Thyroid gland (tissue), 4 donors: ENCODE data around the gene PTGFRN. TPM values are rescaled to one million over a fixed set of nuclear protein-coding genes. Genes with fewer than 3 reads are reported as not detected.

ENCODE experiments used
- DNase-seq, 2 donors: peaks; one replicate each; pipeline ENCODE4 v3.0.0-alpha.2; 2019
- H3K27ac ChIP-seq, 3 donors: fragments of 200-600 bp; sonication (generic); 1 replicate in 2 of 3; 2 replicates in 1 of 3; pipeline ENCODE4 v1.5.1; 2016 to 2019; ENCODE audit warnings: mild to moderate bottlenecking in 1 of 3, moderate library complexity in 1 of 3
- H3K27me3 ChIP-seq: fragments of 200-600 bp; sonication (generic); one replicate; pipeline ENCODE4 v1.5.1; 2019
- H3K36me3 ChIP-seq, 2 donors: fragments of 200-600 bp; sonication (generic); one replicate each; pipeline ENCODE4 v1.5.1; 2016 to 2019
- H3K4me1 ChIP-seq, 2 donors: fragments of 200-600 bp; sonication (generic); one replicate each; pipeline ENCODE4 v1.5.1; 2017 to 2019
- H3K4me3 ChIP-seq, 3 donors: fragments of 200-600 bp; sonication (generic); replicated peaks in 1 of 3; 1 replicate in 2 of 3; 2 replicates in 1 of 3; pipeline ENCODE4 v1.5.1; 2016; ENCODE audit warnings: mild to moderate bottlenecking in 1 of 3
- H3K9me3 ChIP-seq: fragments of 200-600 bp; sonication (generic); one replicate; pipeline ENCODE4 v1.5.1; 2017
- CTCF ChIP-seq, 6 experiments: fragments of 200-600 bp in 3 of 6; fragments of 450-650 bp in 3 of 6; sonication (generic) in 3 of 6; IDR thresholded peaks; one replicate each; pipeline ENCODE4 v1.5.1; 2016 to 2019; ENCODE audit warnings: antibody characterized with exemption in 6 of 6, mild to moderate bottlenecking in 2 of 6, inconsistent platforms in 1 of 6, moderate library complexity in 1 of 6
- POLR2A ChIP-seq, 2 donors: fragments of 450-650 bp; IDR thresholded peaks; one replicate each; pipeline ENCODE4 v1.6.1; 2017; ENCODE audit warnings: antibody characterized with exemption in 2 of 2, mild to moderate bottlenecking in 2 of 2, moderate library complexity in 1 of 2
- WGBS, 2 donors: methylation state at CpG; one replicate each; pipeline ENCODE4 v1.1.5; 2017; 5-methylcytosine and 5-hydroxymethylcytosine counted together
- intact Hi-C: fragments of 100-400 bp; cut with DNase I; formaldehyde crosslinking; loops from one replicate; pipeline ENCODE4 v1.15.1; 2023
- total RNA-seq, 4 donors: library from RNA; depleted of rRNA; stranded (reverse); fragments of >200 nt; gene quantifications; one replicate each; pipeline ENCODE4 v1.2.3, GENCODE V29; 2016

The PTGFRN gene
- total RNA-seq, 4 donors from 2014 or later, result 18.7 to 38.7 (median 27.6) TPM

- Histone ChIP-seq H3K4me1 (peaks cover 0 to 8% of the 10 kb centered on the region in 2 donors), H3K27ac (no peak overlapping the region), H3K4me3 (no peak overlapping the region), H3K36me3 (no peaks in the 10 kb centered on the region), H3K27me3 (no peaks in the 10 kb centered on the region), H3K9me3 (no peaks in the 10 kb centered on the region)
- DNase-seq, result no peak
- 93% methylated on average over 6 of the region's 6 CpGs for WGBS, 2 donors
- TF ChIP-seq POLR2A (IDR thresholded peaks at IDR 0.05) (no peak), CTCF (IDR thresholded peaks at IDR 0.05) (no peak)
- intact Hi-C loops, result no loop called here
Observed at GRCh38 chr1:116921301-116921885, 11.7 kb downstream of the PTGFRN start.

GRCh38 chr1:116921937-116922336, 12.2 kb downstream of the PTGFRN start:
- intact Hi-C loops, result no loop called here
- Histone ChIP-seq H3K27me3 (no peaks in the 10 kb centered on the region), H3K9me3 (no peaks in the 10 kb centered on the region), H3K4me3 (no peak overlapping the region), H3K4me1 (peaks cover 0 to 8% of the 10 kb centered on the region in 2 donors), H3K27ac (no peak overlapping the region), H3K36me3 (no peaks in the 10 kb centered on the region)
- 90 to 97% methylated on average over 5 of the region's 5 CpGs for WGBS, 2 donors
- no peak for DNase-seq
- TF ChIP-seq POLR2A (IDR thresholded peaks at IDR 0.05) (no peak), CTCF (IDR thresholded peaks at IDR 0.05) (no peak)

- Histone ChIP-seq H3K4me3 (no peak overlapping the region), H3K27me3 (no peaks in the 10 kb centered on the region), H3K27ac (no peak overlapping the region), H3K4me1 (peaks cover 0 to 8% of the 10 kb centered on the region in 2 donors), H3K9me3 (no peaks in the 10 kb centered on the region), H3K36me3 (no peaks in the 10 kb centered on the region)
- intact Hi-C loops, result no loop called here
- no peak for TF ChIP-seq CTCF (IDR thresholded peaks at IDR 0.05)
- no peak for TF ChIP-seq POLR2A (IDR thresholded peaks at IDR 0.05)
- DNase-seq, result no peak
- 85 to 87% methylated on average over 8 of the region's 8 CpGs for WGBS, 2 donors
Observed at GRCh38 chr1:116923421-116923820, 13.7 kb downstream of the PTGFRN start.

GRCh38 chr1:116927049-116927798, 17.5 kb downstream of the PTGFRN start:
- no peak for TF ChIP-seq POLR2A (IDR thresholded peaks at IDR 0.05)
- no peak for TF ChIP-seq CTCF (IDR thresholded peaks at IDR 0.05)
- no peaks in the 10 kb centered on the region for H3K27me3 ChIP-seq
- no peaks in the 10 kb centered on the region for H3K9me3 ChIP-seq
- intact Hi-C loops, result no loop called here
- 89 to 92% methylated on average over 6 of the region's 6 CpGs for WGBS, 2 donors
- no peak overlapping the region for H3K27ac ChIP-seq
- no peak for DNase-seq
- H3K4me3 ChIP-seq, result no peak overlapping the region
- no peaks in the 10 kb centered on the region for H3K4me1 ChIP-seq
- H3K36me3 ChIP-seq, result no peaks in the 10 kb centered on the region

GRCh38 chr1:116929961-116930592, 20.4 kb downstream of the PTGFRN start:
- WGBS, 2 donors, result 92 to 93% methylated on average over 5 of the region's 5 CpGs
- H3K36me3 ChIP-seq, result no peaks in the 10 kb centered on the region
- H3K4me3 ChIP-seq, result no peak overlapping the region
- no peak for DNase-seq
- intact Hi-C loops, result no loop called here
- no peak for TF ChIP-seq POLR2A (IDR thresholded peaks at IDR 0.05)
- TF ChIP-seq CTCF (IDR thresholded peaks at IDR 0.05), result no peak
- no peaks in the 10 kb centered on the region for H3K27me3 ChIP-seq
- H3K27ac ChIP-seq, result no peak overlapping the region
- H3K4me1 ChIP-seq, result no peaks in the 10 kb centered on the region
- no peaks in the 10 kb centered on the region for H3K9me3 ChIP-seq
